K562 (cell line): Measurements from ENCODE around the gene PCSK5. TPM values are rescaled to one million over a fixed set of nuclear protein-coding genes. Genes with fewer than 3 reads are reported as not detected.

Experiments used
- ATAC-seq: fragments of 200-7000 bp; cut with Tn5 transposase; 3 replicates; pipeline ENCODE4 v1.9.1; 2020; ENCODE audit warnings: moderate library complexity
- BruUV-seq: library from RNA; stranded (reverse); fragments of 400-500 nt; replicated peaks from 2 replicates; lab custom pipeline; 2021; lab: Mats Ljungman, UMichigan
- CTCF ChIA-PET: fragments of 300-600 bp; formaldehyde crosslinking; extraction: SDS; loops from one replicate; lab custom pipeline; 2021; ENCODE audit warnings: low intra/inter-chr PET ratio; lab: Yijun Ruan, JAX
- POLR2A ChIA-PET: fragments of 300-600, 350-650 bp; sonication (Branson Sonifier 250); formaldehyde crosslinking; extraction: SDS; loops from one replicate; lab custom pipeline; 2021; ENCODE audit warnings: antibody characterized with exemption, inconsistent platforms; lab: Yijun Ruan, JAX
- DNase-seq, 4 experiments: peaks; one replicate each; pipeline versions ENCODE4 v3.0.0 to v3.0.0-alpha.2; 2011 to 2018; ENCODE audit warnings: low spot score in 3 of 4, mixed read lengths in 3 of 4; ENCODE audit errors: extremely low read depth in 1 of 4
- FAIRE-seq: peaks from 2 replicates; lab custom pipeline; 2011; peaks lifted over from hg19 to GRCh38; lab: Jason Lieb, UNC
- H2AFZ ChIP-seq: 2 replicates; pipeline ENCODE4 v1.6.0; 2011; ENCODE audit warnings: low read depth, low read length, control low read depth, inconsistent platforms
- H3K27ac ChIP-seq: fragments of 200-600 bp; 3 replicates; pipeline ENCODE4 v1.8.0; 2011; ENCODE audit warnings: low read depth, mild to moderate bottlenecking, control low read depth, inconsistent platforms, low read length, moderate library complexity, mixed read lengths; ENCODE audit errors: extremely low read depth
- H3K27me3 ChIP-seq, 2 experiments: fragments of 300-600 bp in 1 of 2; 2 replicates in 1 of 2; 3 replicates in 1 of 2; pipeline versions ENCODE4 v1.6.0 to v1.8.0; 2011; ENCODE audit warnings: inconsistent platforms in 2 of 2, low read length in 2 of 2, mild to moderate bottlenecking in 1 of 2, mixed read lengths in 1 of 2, moderate library complexity in 1 of 2; ENCODE audit not compliant: control insufficient read depth in 2 of 2, insufficient read depth in 2 of 2
- H3K36me3 ChIP-seq: fragments of 300-600 bp; 3 replicates; pipeline ENCODE4 v1.8.0; 2011; ENCODE audit warnings: mild to moderate bottlenecking, low read length, inconsistent platforms; ENCODE audit not compliant: control insufficient read depth, insufficient read depth
- H3K4me1 ChIP-seq, 2 experiments: fragments of 200-600 bp in 1 of 2; replicated peaks in 1 of 2; 2 replicates in 1 of 2; 3 replicates in 1 of 2; pipeline versions ENCODE4 v1.5.1 to v1.8.0; 2011; ENCODE audit warnings: inconsistent platforms in 2 of 2, low read length in 2 of 2, mild to moderate bottlenecking in 1 of 2, mixed read lengths in 1 of 2, moderate library complexity in 1 of 2; ENCODE audit not compliant: control insufficient read depth in 2 of 2, insufficient read depth in 2 of 2
- H3K4me2 ChIP-seq: 2 replicates; pipeline ENCODE4 v1.6.1; 2011; ENCODE audit warnings: low read length, control low read depth, inconsistent platforms, mixed read lengths; ENCODE audit not compliant: insufficient read depth
- H3K4me3 ChIP-seq: fragments of 200-600 bp; sonication (generic), shearing (Covaris generic); 2 replicates; pipeline ENCODE4 v1.5.1; 2016; ENCODE audit warnings: control low read depth, inconsistent platforms
- H3K79me2 ChIP-seq: fragments of 200-600 bp; 3 replicates; pipeline ENCODE4 v1.8.0; 2011; ENCODE audit warnings: low read length, inconsistent platforms; ENCODE audit not compliant: control insufficient read depth, insufficient read depth
- H3K9ac ChIP-seq, 2 experiments: 2 replicates each; pipeline versions ENCODE4 v1.6.0 to v1.6.1; 2011; ENCODE audit warnings: low read depth in 2 of 2, low read length in 2 of 2, control low read depth in 1 of 2, inconsistent platforms in 1 of 2, mild to moderate bottlenecking in 1 of 2, mixed read lengths in 1 of 2; ENCODE audit not compliant: insufficient read depth in 1 of 2
- H3K9me1 ChIP-seq: one replicate; pipeline ENCODE4 v1.6.0; 2011; ENCODE audit warnings: inconsistent platforms, mild to moderate bottlenecking, low read length, moderate library complexity; ENCODE audit not compliant: control insufficient read depth, insufficient read depth
- H3K9me3 ChIP-seq: replicated peaks from 2 replicates; pipeline ENCODE4 v1.5.1; 2011; ENCODE audit warnings: low read depth, low read length, inconsistent platforms; ENCODE audit not compliant: control insufficient read depth, insufficient read depth
- H4K20me1 ChIP-seq: replicated peaks from 2 replicates; pipeline ENCODE4 v1.6.1; 2011; ENCODE audit warnings: low read length, inconsistent platforms, mixed read lengths; ENCODE audit not compliant: control insufficient read depth, insufficient read depth
- ATF3 ChIP-seq, 2 experiments: fragments of 450-650 bp in 1 of 2; sonication (generic) in 1 of 2; formaldehyde crosslinking in 1 of 2; IDR thresholded peaks in 1 of 2; conservative IDR thresholded peaks in 1 of 2; 2 replicates each; pipeline versions ENCODE4 v1.6.1 to v1.8.1; 2016 to 2023; ENCODE audit warnings: mild to moderate bottlenecking in 2 of 2, moderate library complexity in 2 of 2, inconsistent platforms in 1 of 2, missing genetic modification reagents in 1 of 2
- BACH1 ChIP-seq: fragments of 200-800 bp; sonication (Bioruptor generic); IDR thresholded peaks from 2 replicates; pipeline ENCODE4 v1.6.1; 2016; ENCODE audit warnings: missing genetic modification characterization, missing compliant biosample characterization
- BCOR ChIP-seq: fragments of 450-650 bp; IDR thresholded peaks from 2 replicates; pipeline ENCODE4 v1.6.1; 2016
- CCNT2 ChIP-seq: IDR thresholded peaks from 2 replicates; pipeline ENCODE4 v1.6.1; 2011; ENCODE audit warnings: borderline replicate concordance, low read depth, mild to moderate bottlenecking, moderate library complexity, mixed read lengths, low read length; ENCODE audit not compliant: insufficient read length; ENCODE audit errors: extremely low read depth
- E2F5 ChIP-seq: sonication (generic); formaldehyde crosslinking; IDR thresholded peaks from 2 replicates; pipeline ENCODE4 v1.8.0; 2022; ENCODE audit warnings: mild to moderate bottlenecking, missing genetic modification reagents
- HDAC2 ChIP-seq: fragments of 450-650 bp; IDR thresholded peaks from 2 replicates; pipeline ENCODE4 v1.6.1; 2016; ENCODE audit warnings: mild to moderate bottlenecking
- MCM3 ChIP-seq: fragments of 450-650 bp; IDR thresholded peaks from 2 replicates; pipeline ENCODE4 v1.6.1; 2016
- MEIS2 ChIP-seq: fragments of 450-650 bp; IDR thresholded peaks from 2 replicates; pipeline ENCODE4 v1.6.1; 2014; ENCODE audit warnings: mild to moderate bottlenecking; ENCODE audit not compliant: partially characterized antibody
- NR1H2 ChIP-seq: sonication (generic); formaldehyde crosslinking; IDR thresholded peaks from 2 replicates; pipeline ENCODE4 v1.4.0; 2020; ENCODE audit warnings: mild to moderate bottlenecking, missing genetic modification reagents
- NRF1 ChIP-seq, 2 experiments: fragments of 450-650 bp; IDR thresholded peaks in 1 of 2; conservative IDR thresholded peaks in 1 of 2; 2 replicates each; pipeline ENCODE4 v1.6.1; 2014; ENCODE audit warnings: mild to moderate bottlenecking in 2 of 2
- POU5F1 ChIP-seq: fragments of 150-350 bp; IDR thresholded peaks from 2 replicates; pipeline ENCODE4 v1.6.1; 2014; ENCODE audit warnings: borderline replicate concordance, low read length, low read depth, mild to moderate bottlenecking; ENCODE audit not compliant: partially characterized antibody
- ZBED1 ChIP-seq: IDR thresholded peaks from 2 replicates; pipeline ENCODE4 v1.6.1; 2014
- ZBTB17 ChIP-seq: fragments of 450-650 bp; formaldehyde crosslinking; IDR thresholded peaks from 2 replicates; pipeline ENCODE4 v1.4.0; 2020; ENCODE audit warnings: mild to moderate bottlenecking
- ZC3H8 ChIP-seq: fragments of 450-650 bp; IDR thresholded peaks from 2 replicates; pipeline ENCODE4 v1.6.1; 2017
- ZNF140 ChIP-seq: fragments of 250-450 bp; sonication (Bioruptor Pico); IDR thresholded peaks from 2 replicates; pipeline ENCODE4 v1.8.0; 2021; ENCODE audit warnings: moderate library complexity, mild to moderate bottlenecking, inconsistent platforms
- ZNF311 ChIP-seq: fragments of 250-450 bp; sonication (Bioruptor Pico); IDR thresholded peaks from 2 replicates; pipeline ENCODE4 v1.4.0; 2020; ENCODE audit warnings: mild to moderate bottlenecking, moderate library complexity
- WGBS: fragments of 100-300 bp; shearing (Covaris generic); methylation state at CpG from one replicate; pipeline ENCODE4 v1.1.6; 2016; ENCODE audit warnings: low coverage, mixed read lengths; ENCODE audit not compliant: insufficient coverage; ENCODE audit errors: missing lambda C conversion rate; 5-methylcytosine and 5-hydroxymethylcytosine counted together
- in situ Hi-C: fragments of 300-500 bp; cut with MboI; formaldehyde crosslinking; loops from 4 replicates; pipeline ENCODE4 v1.15.0; 2018; ENCODE audit warnings: inconsistent platforms, mixed read lengths
- intact Hi-C: fragments of 100-400 bp; cut with micrococcal nuclease; formaldehyde crosslinking; loops from 2 replicates; pipeline ENCODE4 v1.14.2; 2022
- polyA plus RNA-seq, 8 experiments: library from polyadenylated mRNA; depleted of rRNA in 4 of 8; stranded (reverse) in 5 of 8; unstranded in 3 of 8; fragments of >200 nt; fragmentation: Nextera tagmentation in 2 of 8; fragmentation: Illumina TruSeq in 1 of 8; extraction: Ambion mirVana in 2 of 8; extraction: Trizol in 1 of 8; gene quantifications; 2 replicates each; pipeline versions ENCODE4 v1.2.1 to v1.2.3, GENCODE V29; 2011 to 2014; ENCODE audit warnings: inconsistent platforms in 1 of 8, missing spikeins in 1 of 8
- total RNA-seq, 7 experiments: library from RNA; depleted of rRNA in 6 of 7; stranded (reverse); fragments of >200 nt in 6 of 7; fragmentation: Illumina TruSeq in 2 of 7; extraction: Trizol in 2 of 7; gene quantifications; 2 replicates each; pipeline versions ENCODE4 v1.2.1 to v1.2.3, GENCODE V29; 2011 to 2021; ENCODE audit warnings: low replicate concordance in 1 of 7
- TF ChIP-seq, protein P1 (sequence below): fragments of 450-650 bp; conservative IDR thresholded peaks from 2 replicates; pipeline ENCODE4 v1.6.1; 2016; ENCODE audit warnings: missing genetic modification characterization, low read depth, mild to moderate bottlenecking, control low read depth, missing compliant biosample characterization

The PCSK5 gene
- total and polyA plus RNA-seq, 9 of the 15 experiments (the other 6 are each of a cell fraction or from before 2014, with no cell fraction given): not detected

- TF ChIP-seq MCM3 (no peak), ZC3H8 (no peak), BACH1 (tag) (no peak), CCNT2 (no peak), BCOR (no peak), ZBED1 (no peak), ZNF140 (CRISPR knock-in tag) (no peak), ZBTB17 (CRISPR knock-in tag) (no peak), MEIS2 (no peak), ATF3 (IDR thresholded peaks at IDR 0.05) (no peak), ATF3 (CRISPR knock-in tag; conservative IDR thresholded peaks at IDR 0.05) (no peak), POU5F1 (no peak), HDAC2 (no peak), NRF1 (conservative IDR thresholded peaks at IDR 0.05 in 1 of 2, IDR thresholded peaks at IDR 0.05 in 1 of 2) (no peak), ZNF311 (CRISPR knock-in tag) (no peak), E2F5 (CRISPR knock-in tag) (no peak), NR1H2 (no peak)
- TF ChIP-seq, protein P1, sequence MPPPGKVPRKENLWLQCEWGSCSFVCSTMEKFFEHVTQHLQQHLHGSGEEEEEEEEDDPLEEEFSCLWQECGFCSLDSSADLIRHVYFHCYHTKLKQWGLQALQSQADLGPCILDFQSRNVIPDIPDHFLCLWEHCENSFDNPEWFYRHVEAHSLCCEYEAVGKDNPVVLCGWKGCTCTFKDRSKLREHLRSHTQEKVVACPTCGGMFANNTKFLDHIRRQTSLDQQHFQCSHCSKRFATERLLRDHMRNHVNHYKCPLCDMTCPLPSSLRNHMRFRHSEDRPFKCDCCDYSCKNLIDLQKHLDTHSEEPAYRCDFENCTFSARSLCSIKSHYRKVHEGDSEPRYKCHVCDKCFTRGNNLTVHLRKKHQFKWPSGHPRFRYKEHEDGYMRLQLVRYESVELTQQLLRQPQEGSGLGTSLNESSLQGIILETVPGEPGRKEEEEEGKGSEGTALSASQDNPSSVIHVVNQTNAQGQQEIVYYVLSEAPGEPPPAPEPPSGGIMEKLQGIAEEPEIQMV (tag): no peak
- Histone ChIP-seq H3K27me3 (no peaks in the 10 kb centered on the region), H3K9ac (no peak overlapping the region), H3K4me1 (no peaks in the 10 kb centered on the region), H3K4me3 (no peak overlapping the region), H3K36me3 (no peaks in the 10 kb centered on the region), H3K4me2 (no peak overlapping the region), H3K9me1 (no peaks in the 10 kb centered on the region), H4K20me1 (no peaks in the 10 kb centered on the region), H3K79me2 (no peaks in the 10 kb centered on the region), H2AFZ (no peak overlapping the region), H3K9me3 (no peaks in the 10 kb centered on the region), H3K27ac (no peak overlapping the region)
- no TSS peak for BruUV-seq
- DNase-seq (no peak), FAIRE-seq (no peak), ATAC-seq (no peak)
- ChIA-PET POLR2A (no interaction called here), CTCF (no interaction called here)
- in situ Hi-C loops: no loop called here
- intact Hi-C loops: no loop called here
- WGBS: 0% methylated on average over 1 of the region's 2 CpGs
These were observed 111.0 kb downstream of the PCSK5 start for GRCh38 chr9:76001459-76001858.
